ENCODE measurements around the gene CFDP1. TPM values are rescaled to one million over a fixed set of nuclear protein-coding genes. Genes with fewer than 3 reads are reported as not detected.

CFDP1 gene
- total and polyA plus RNA-seq, 2 of the 13 experiments (the other 11 are each of a cell fraction or from before 2014, with no cell fraction given): 78.6 to 153 TPM

DNA sequence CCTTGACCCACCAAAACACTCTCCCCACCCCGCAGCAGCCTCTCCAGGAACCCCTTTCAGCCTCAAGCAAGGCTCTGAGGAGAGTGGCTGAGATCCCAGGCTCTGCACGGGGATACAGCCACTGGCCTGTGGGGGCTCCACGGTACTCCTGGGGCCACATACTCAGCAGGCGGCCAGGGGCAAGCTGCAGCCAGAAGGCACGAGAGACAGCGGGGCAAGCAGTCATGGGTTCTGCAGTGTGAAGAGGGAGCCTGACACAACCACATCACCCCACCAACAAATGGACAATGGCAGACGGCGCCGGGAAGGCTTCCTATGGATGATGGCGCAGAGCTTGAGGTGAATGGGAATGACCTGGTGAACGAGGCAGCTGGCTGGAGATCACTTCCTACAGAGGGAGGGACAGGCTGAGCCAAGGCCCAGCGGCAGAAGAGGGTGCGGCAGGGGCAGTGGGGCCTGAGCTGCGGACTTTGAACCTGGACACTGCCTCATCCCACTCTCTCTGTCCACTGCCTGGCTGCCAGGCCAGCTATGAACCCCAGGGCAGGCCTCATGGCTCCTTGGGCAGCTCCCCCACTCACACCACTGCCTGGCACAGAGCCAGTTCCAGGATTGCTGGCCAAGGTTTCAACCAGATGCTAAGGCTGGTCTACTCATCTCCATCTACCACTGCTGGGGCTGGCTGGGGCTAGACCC, 171.1 kb downstream of the CFDP1 start (continued):
- TF ChIP-seq MIXL1 (CRISPR knock-in tag; IDR thresholded peaks at IDR 0.05) (0 out of 2 replicates have a peak, but pooled peaks have one; percentile 13), ELF3 (CRISPR knock-in tag; IDR thresholded peaks at IDR 0.05) (peak; percentile 92), PRPF4 (IDR thresholded peaks at IDR 0.05; ENCODE audit: low read depth, low read length, poor library complexity, severe bottlenecking) (no peak), DNMT1 (CRISPR knock-in tag; IDR thresholded peaks at IDR 0.05) (no peak), CHD2 (IDR thresholded peaks at IDR 0.05; ENCODE audit: low read depth, low read length) (no peak), ZNF256 (CRISPR knock-in tag; conservative IDR thresholded peaks at IDR 0.05) (peak; percentile 72; the same call in 1 of the 2 replicates), ZNF788 (CRISPR knock-in tag; IDR thresholded peaks at IDR 0.05; ENCODE audit: borderline replicate concordance) (peak; percentile 82; the same call in 1 of the 2 replicates), HNRNPK (IDR thresholded peaks at IDR 0.05; ENCODE audit: low read depth, low read length, poor library complexity, severe bottlenecking) (no peak), TSC22D2 (CRISPR knock-in tag; IDR thresholded peaks at IDR 0.05; ENCODE audit: borderline replicate concordance) (no peak), HES4 (CRISPR knock-in tag; IDR thresholded peaks at IDR 0.05; ENCODE audit: borderline replicate concordance) (no peak), AGO2 (optimal IDR thresholded peaks at IDR 0.05; ENCODE audit: low read depth, low read length) (peak; percentile 82)
- TF ChIP-seq, protein P1, sequence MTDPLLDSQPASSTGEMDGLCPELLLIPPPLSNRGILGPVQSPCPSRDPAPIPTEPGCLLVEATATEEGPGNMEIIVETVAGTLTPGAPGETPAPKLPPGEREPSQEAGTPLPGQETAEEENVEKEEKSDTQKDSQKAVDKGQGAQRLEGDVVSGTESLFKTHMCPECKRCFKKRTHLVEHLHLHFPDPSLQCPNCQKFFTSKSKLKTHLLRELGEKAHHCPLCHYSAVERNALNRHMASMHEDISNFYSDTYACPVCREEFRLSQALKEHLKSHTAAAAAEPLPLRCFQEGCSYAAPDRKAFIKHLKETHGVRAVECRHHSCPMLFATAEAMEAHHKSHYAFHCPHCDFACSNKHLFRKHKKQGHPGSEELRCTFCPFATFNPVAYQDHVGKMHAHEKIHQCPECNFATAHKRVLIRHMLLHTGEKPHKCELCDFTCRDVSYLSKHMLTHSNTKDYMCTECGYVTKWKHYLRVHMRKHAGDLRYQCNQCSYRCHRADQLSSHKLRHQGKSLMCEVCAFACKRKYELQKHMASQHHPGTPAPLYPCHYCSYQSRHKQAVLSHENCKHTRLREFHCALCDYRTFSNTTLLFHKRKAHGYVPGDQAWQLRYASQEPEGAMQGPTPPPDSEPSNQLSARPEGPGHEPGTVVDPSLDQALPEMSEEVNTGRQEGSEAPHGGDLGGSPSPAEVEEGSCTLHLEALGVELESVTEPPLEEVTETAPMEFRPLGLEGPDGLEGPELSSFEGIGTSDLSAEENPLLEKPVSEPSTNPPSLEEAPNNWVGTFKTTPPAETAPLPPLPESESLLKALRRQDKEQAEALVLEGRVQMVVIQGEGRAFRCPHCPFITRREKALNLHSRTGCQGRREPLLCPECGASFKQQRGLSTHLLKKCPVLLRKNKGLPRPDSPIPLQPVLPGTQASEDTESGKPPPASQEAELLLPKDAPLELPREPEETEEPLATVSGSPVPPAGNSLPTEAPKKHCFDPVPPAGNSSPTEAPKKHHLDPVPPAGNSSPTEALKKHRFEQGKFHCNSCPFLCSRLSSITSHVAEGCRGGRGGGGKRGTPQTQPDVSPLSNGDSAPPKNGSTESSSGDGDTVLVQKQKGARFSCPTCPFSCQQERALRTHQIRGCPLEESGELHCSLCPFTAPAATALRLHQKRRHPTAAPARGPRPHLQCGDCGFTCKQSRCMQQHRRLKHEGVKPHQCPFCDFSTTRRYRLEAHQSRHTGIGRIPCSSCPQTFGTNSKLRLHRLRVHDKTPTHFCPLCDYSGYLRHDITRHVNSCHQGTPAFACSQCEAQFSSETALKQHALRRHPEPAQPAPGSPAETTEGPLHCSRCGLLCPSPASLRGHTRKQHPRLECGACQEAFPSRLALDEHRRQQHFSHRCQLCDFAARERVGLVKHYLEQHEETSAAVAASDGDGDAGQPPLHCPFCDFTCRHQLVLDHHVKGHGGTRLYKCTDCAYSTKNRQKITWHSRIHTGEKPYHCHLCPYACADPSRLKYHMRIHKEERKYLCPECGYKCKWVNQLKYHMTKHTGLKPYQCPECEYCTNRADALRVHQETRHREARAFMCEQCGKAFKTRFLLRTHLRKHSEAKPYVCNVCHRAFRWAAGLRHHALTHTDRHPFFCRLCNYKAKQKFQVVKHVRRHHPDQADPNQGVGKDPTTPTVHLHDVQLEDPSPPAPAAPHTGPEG (CRISPR knock-in tag; IDR thresholded peaks at IDR 0.05): peak; percentile 77; the same call in 1 of the 2 replicates
- TF ChIP-seq, protein P2, sequence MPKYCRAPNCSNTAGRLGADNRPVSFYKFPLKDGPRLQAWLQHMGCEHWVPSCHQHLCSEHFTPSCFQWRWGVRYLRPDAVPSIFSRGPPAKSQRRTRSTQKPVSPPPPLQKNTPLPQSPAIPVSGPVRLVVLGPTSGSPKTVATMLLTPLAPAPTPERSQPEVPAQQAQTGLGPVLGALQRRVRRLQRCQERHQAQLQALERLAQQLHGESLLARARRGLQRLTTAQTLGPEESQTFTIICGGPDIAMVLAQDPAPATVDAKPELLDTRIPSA (CRISPR knock-in tag; IDR thresholded peaks at IDR 0.05; ENCODE audit: borderline replicate concordance): no peak
- TF ChIP-seq, protein P3, sequence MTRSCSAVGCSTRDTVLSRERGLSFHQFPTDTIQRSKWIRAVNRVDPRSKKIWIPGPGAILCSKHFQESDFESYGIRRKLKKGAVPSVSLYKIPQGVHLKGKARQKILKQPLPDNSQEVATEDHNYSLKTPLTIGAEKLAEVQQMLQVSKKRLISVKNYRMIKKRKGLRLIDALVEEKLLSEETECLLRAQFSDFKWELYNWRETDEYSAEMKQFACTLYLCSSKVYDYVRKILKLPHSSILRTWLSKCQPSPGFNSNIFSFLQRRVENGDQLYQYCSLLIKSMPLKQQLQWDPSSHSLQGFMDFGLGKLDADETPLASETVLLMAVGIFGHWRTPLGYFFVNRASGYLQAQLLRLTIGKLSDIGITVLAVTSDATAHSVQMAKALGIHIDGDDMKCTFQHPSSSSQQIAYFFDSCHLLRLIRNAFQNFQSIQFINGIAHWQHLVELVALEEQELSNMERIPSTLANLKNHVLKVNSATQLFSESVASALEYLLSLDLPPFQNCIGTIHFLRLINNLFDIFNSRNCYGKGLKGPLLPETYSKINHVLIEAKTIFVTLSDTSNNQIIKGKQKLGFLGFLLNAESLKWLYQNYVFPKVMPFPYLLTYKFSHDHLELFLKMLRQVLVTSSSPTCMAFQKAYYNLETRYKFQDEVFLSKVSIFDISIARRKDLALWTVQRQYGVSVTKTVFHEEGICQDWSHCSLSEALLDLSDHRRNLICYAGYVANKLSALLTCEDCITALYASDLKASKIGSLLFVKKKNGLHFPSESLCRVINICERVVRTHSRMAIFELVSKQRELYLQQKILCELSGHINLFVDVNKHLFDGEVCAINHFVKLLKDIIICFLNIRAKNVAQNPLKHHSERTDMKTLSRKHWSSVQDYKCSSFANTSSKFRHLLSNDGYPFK (CRISPR knock-in tag; IDR thresholded peaks at IDR 0.05; ENCODE audit: borderline replicate concordance): 0 out of 2 replicates have a peak, but pooled peaks have one; percentile 59
- TF ChIP-seq, protein P4, sequence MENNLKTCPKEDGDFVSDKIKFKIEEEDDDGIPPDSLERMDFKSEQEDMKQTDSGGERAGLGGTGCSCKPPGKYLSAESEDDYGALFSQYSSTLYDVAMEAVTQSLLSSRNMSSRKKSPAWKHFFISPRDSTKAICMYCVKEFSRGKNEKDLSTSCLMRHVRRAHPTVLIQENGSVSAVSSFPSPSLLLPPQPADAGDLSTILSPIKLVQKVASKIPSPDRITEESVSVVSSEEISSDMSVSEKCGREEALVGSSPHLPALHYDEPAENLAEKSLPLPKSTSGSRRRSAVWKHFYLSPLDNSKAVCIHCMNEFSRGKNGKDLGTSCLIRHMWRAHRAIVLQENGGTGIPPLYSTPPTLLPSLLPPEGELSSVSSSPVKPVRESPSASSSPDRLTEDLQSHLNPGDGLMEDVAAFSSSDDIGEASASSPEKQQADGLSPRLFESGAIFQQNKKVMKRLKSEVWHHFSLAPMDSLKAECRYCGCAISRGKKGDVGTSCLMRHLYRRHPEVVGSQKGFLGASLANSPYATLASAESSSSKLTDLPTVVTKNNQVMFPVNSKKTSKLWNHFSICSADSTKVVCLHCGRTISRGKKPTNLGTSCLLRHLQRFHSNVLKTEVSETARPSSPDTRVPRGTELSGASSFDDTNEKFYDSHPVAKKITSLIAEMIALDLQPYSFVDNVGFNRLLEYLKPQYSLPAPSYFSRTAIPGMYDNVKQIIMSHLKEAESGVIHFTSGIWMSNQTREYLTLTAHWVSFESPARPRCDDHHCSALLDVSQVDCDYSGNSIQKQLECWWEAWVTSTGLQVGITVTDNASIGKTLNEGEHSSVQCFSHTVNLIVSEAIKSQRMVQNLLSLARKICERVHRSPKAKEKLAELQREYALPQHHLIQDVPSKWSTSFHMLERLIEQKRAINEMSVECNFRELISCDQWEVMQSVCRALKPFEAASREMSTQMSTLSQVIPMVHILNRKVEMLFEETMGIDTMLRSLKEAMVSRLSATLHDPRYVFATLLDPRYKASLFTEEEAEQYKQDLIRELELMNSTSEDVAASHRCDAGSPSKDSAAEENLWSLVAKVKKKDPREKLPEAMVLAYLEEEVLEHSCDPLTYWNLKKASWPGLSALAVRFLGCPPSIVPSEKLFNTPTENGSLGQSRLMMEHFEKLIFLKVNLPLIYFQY (CRISPR knock-in tag; IDR thresholded peaks at IDR 0.05; ENCODE audit: borderline replicate concordance): no peak

Data from HepG2 (cell line).